H9 (cell line): ENCODE measurements around the gene RPGRIP1L. TPM values are rescaled to one million over a fixed set of nuclear protein-coding genes. Genes with fewer than 3 reads are reported as not detected.

Experiments
- DNase-seq: peaks from one replicate; pipeline ENCODE4 v3.0.0-alpha.2; 2017
- H2AFZ ChIP-seq: one replicate; pipeline ENCODE4 v1.6.1; 2013; ENCODE audit warnings: mild to moderate bottlenecking, low read length, control low read depth, moderate library complexity
- H2AK5ac ChIP-seq: 2 replicates; pipeline ENCODE4 v1.6.1; 2013; ENCODE audit warnings: low read length, control low read depth, mixed read lengths; ENCODE audit not compliant: insufficient read length
- H2BK120ac ChIP-seq: one replicate; pipeline ENCODE4 v1.6.1; 2013; ENCODE audit warnings: low read depth, mild to moderate bottlenecking, low read length, control low read depth, inconsistent platforms; ENCODE audit not compliant: poor library complexity, severe bottlenecking
- H2BK12ac ChIP-seq: 2 replicates; pipeline ENCODE4 v1.6.1; 2013; ENCODE audit warnings: low read length, control low read depth, mixed read lengths, low read depth; ENCODE audit not compliant: insufficient read length
- H2BK15ac ChIP-seq: 2 replicates; pipeline ENCODE4 v1.6.1; 2013; ENCODE audit warnings: low read depth, low read length, control low read depth
- H2BK20ac ChIP-seq: one replicate; pipeline ENCODE4 v1.6.1; 2013; ENCODE audit warnings: low read depth, mild to moderate bottlenecking, low read length, control low read depth, inconsistent platforms; ENCODE audit not compliant: poor library complexity, severe bottlenecking
- H2BK5ac ChIP-seq: 2 replicates; pipeline ENCODE4 v1.6.1; 2013; ENCODE audit warnings: low read length, control low read depth, mixed read lengths; ENCODE audit not compliant: insufficient read length
- H3K14ac ChIP-seq: 2 replicates; pipeline ENCODE4 v1.6.1; 2013; ENCODE audit warnings: low read length, control low read depth; ENCODE audit not compliant: insufficient read depth
- H3K18ac ChIP-seq: 2 replicates; pipeline ENCODE4 v1.6.1; 2013; ENCODE audit warnings: low read depth, mild to moderate bottlenecking, mixed read lengths, low read length, control low read depth; ENCODE audit not compliant: insufficient read length
- H3K23ac ChIP-seq: 2 replicates; pipeline ENCODE4 v1.6.1; 2013; ENCODE audit warnings: low read length, control low read depth, mixed read lengths, low read depth; ENCODE audit not compliant: insufficient read length
- H3K23me2 ChIP-seq: 2 replicates; pipeline ENCODE4 v1.6.1; 2013; ENCODE audit warnings: low read depth, mild to moderate bottlenecking, mixed read lengths, low read length, control low read depth; ENCODE audit not compliant: insufficient read length, poor library complexity, severe bottlenecking
- H3K27ac ChIP-seq: 2 replicates; pipeline ENCODE4 v1.5.1; 2013; ENCODE audit warnings: low read length, control low read depth, mixed read lengths, low read depth; ENCODE audit not compliant: insufficient read length
- H3K27me3 ChIP-seq: 2 replicates; pipeline ENCODE4 v1.6.1; 2013; ENCODE audit warnings: low read length, control low read depth, inconsistent platforms; ENCODE audit not compliant: insufficient read depth
- H3K4ac ChIP-seq: 2 replicates; pipeline ENCODE4 v1.6.1; 2013; ENCODE audit warnings: low read depth, mild to moderate bottlenecking, control low read depth, inconsistent platforms, low read length, moderate library complexity
- H3K4me1 ChIP-seq: 2 replicates; pipeline ENCODE4 v1.6.1; 2013; ENCODE audit warnings: low read length, control low read depth, inconsistent platforms; ENCODE audit not compliant: insufficient read depth
- H3K4me2 ChIP-seq: 2 replicates; pipeline ENCODE4 v1.6.1; 2013; ENCODE audit warnings: low read length, control low read depth, mixed read lengths; ENCODE audit not compliant: insufficient read length, insufficient read depth
- H3K56ac ChIP-seq: 2 replicates; pipeline ENCODE4 v1.6.1; 2013; ENCODE audit warnings: low read depth, mild to moderate bottlenecking, mixed read lengths, low read length, control low read depth; ENCODE audit not compliant: insufficient read length
- H3K79me1 ChIP-seq: 2 replicates; pipeline ENCODE4 v1.6.1; 2013; ENCODE audit warnings: low read depth, mild to moderate bottlenecking, moderate library complexity, low read length, control low read depth, inconsistent platforms; ENCODE audit not compliant: insufficient read depth, poor library complexity, severe bottlenecking
- H3K79me2 ChIP-seq: 2 replicates; pipeline ENCODE4 v1.6.1; 2013; ENCODE audit warnings: low read length, control low read depth, inconsistent platforms; ENCODE audit not compliant: insufficient read depth
- H3K9ac ChIP-seq: 2 replicates; pipeline ENCODE4 v1.6.1; 2013; ENCODE audit warnings: low read length, control low read depth, mixed read lengths; ENCODE audit not compliant: insufficient read length; ENCODE audit errors: extremely low read depth
- H3K9me3 ChIP-seq: one replicate; pipeline ENCODE4 v1.6.1; 2013; ENCODE audit warnings: low read depth, low read length, inconsistent platforms; ENCODE audit not compliant: control insufficient read depth
- H3T11ph ChIP-seq: one replicate; pipeline ENCODE4 v1.6.1; 2013; ENCODE audit warnings: mild to moderate bottlenecking, low read length, control low read depth, inconsistent platforms
- H4K20me1 ChIP-seq: one replicate; pipeline ENCODE4 v1.6.1; 2013; ENCODE audit not compliant: control insufficient read depth, insufficient read length, insufficient read depth
- H4K5ac ChIP-seq: 2 replicates; pipeline ENCODE4 v1.6.1; 2013; ENCODE audit warnings: low read depth, mild to moderate bottlenecking, mixed read lengths, low read length, control low read depth; ENCODE audit not compliant: insufficient read length
- H4K8ac ChIP-seq: replicated peaks from 2 replicates; pipeline ENCODE4 v1.6.1; 2013; ENCODE audit warnings: low read length, control low read depth, mixed read lengths, low read depth; ENCODE audit not compliant: insufficient read length
- H4K91ac ChIP-seq: 2 replicates; pipeline ENCODE4 v1.6.1; 2013; ENCODE audit warnings: low read depth, mild to moderate bottlenecking, moderate library complexity, mixed read lengths, low read length, control low read depth; ENCODE audit not compliant: insufficient read length
- H3K27ac Mint-ChIP-seq, 3 experiments: 2 replicates in 2 of 3; 3 replicates in 1 of 3; pipeline ENCODE4 v1.8.0; 2020 to 2021; ENCODE audit warnings: mixed read lengths in 3 of 3, mild to moderate bottlenecking in 1 of 3, moderate library complexity in 1 of 3
- H3K27me3 Mint-ChIP-seq: 2 replicates; pipeline ENCODE4 v1.8.0; 2021; ENCODE audit warnings: low read depth, mild to moderate bottlenecking, moderate library complexity, mixed read lengths
- H3K36me3 Mint-ChIP-seq, 3 experiments: 2 replicates in 2 of 3; 3 replicates in 1 of 3; pipeline ENCODE4 v1.8.0; 2020 to 2021; ENCODE audit warnings: low read depth in 3 of 3, mixed read lengths in 3 of 3; ENCODE audit not compliant: insufficient read depth in 1 of 3
- H3K4me1 Mint-ChIP-seq, 2 experiments: 2 replicates each; pipeline ENCODE4 v1.8.0; 2020; ENCODE audit warnings: mixed read lengths in 2 of 2
- H3K4me3 Mint-ChIP-seq, 2 experiments: 2 replicates in 1 of 2; 3 replicates in 1 of 2; pipeline ENCODE4 v1.8.0; 2020 to 2021; ENCODE audit warnings: mild to moderate bottlenecking in 2 of 2, mixed read lengths in 2 of 2, moderate library complexity in 1 of 2
- H3K9me3 Mint-ChIP-seq, 2 experiments: 2 replicates in 1 of 2; 3 replicates in 1 of 2; pipeline ENCODE4 v1.8.0; 2020; ENCODE audit warnings: mild to moderate bottlenecking in 2 of 2, mixed read lengths in 2 of 2, moderate library complexity in 1 of 2
- WGBS: extraction: QIAGEN DNeasy Blood & Tissue Kit; methylation state at CpG from one replicate; pipeline ENCODE4 v1.1.7; 2013; ENCODE audit warnings: missing lambda C conversion rate, low lambda C conversion rate, mixed read lengths; ENCODE audit not compliant: insufficient read length; ENCODE audit errors: extremely low coverage; 5-methylcytosine and 5-hydroxymethylcytosine counted together
- total RNA-seq: library from RNA; stranded (reverse); gene quantifications from 2 replicates; pipeline ENCODE4 v1.2.1, GENCODE V29; 2021
- TF ChIP-seq, protein P1 (sequence below): fragments of 200-600 bp; sonication (generic); conservative IDR thresholded peaks from 3 replicates; pipeline ENCODE4 v1.8.0; 2021; ENCODE audit warnings: antibody characterized with exemption, mild to moderate bottlenecking

The RPGRIP1L gene
- total RNA-seq, 1 experiment from 2014 or later, result 11.7 TPM

DNA sequence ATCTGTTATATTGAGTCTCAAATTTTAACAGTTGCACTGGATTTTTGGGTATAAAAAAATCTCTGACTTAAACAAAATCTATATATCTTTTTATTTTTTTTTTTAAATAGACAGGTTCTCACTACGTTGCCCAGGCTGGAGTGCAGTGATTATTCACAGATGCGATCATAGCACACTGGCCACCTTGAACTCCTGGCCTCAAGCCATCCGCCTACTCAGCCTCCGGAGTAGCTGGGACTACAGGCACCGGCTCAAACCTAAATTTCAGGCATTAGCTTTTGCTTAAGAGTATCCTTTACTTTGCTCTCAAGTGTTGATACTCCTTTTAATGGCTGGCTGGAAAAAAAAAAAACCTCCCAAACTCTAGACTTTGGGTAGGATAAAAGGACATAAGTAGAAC, 61.6 kb downstream of the RPGRIP1L start:
- H3K18ac ChIP-seq, result no peak overlapping the region
- no peak overlapping the region for H3K56ac ChIP-seq
- Mint-ChIP-seq H3K4me1 (peaks cover 11% of the 10 kb centered on the region in 2 experiments), H3K27me3 (no peaks in the 10 kb centered on the region), H3K27ac (no peak overlapping the region), H3K36me3 (peaks cover 9 to 25% (median 9%) of the 10 kb centered on the region in 3 experiments), H3K4me3 (no peak overlapping the region), H3K9me3 (no peaks in the 10 kb centered on the region; a peak in 3 of 5 replicates)
- no peak overlapping the region for H2AK5ac ChIP-seq
- no peak overlapping the region for H2BK15ac ChIP-seq
- H3K27ac ChIP-seq, result no peak overlapping the region
- H3K9me3 ChIP-seq, result no peaks in the 10 kb centered on the region
- no peaks in the 10 kb centered on the region for H3K79me2 ChIP-seq
- no peaks in the 10 kb centered on the region for H3K79me1 ChIP-seq
- H2BK20ac ChIP-seq, result no peak overlapping the region
- no peaks in the 10 kb centered on the region for H3K27me3 ChIP-seq
- no peak overlapping the region for H4K5ac ChIP-seq
- H4K20me1 ChIP-seq, result no peaks in the 10 kb centered on the region
- no peak overlapping the region for H3K23ac ChIP-seq
- H4K91ac ChIP-seq, result no peak overlapping the region
- no peak overlapping the region for H2BK5ac ChIP-seq
- no peak overlapping the region for H3K9ac ChIP-seq
- no CpG with 5 or more reads among the region's 5 CpGs for WGBS
- H2BK12ac ChIP-seq, result no peak overlapping the region
- TF ChIP-seq, protein P1, sequence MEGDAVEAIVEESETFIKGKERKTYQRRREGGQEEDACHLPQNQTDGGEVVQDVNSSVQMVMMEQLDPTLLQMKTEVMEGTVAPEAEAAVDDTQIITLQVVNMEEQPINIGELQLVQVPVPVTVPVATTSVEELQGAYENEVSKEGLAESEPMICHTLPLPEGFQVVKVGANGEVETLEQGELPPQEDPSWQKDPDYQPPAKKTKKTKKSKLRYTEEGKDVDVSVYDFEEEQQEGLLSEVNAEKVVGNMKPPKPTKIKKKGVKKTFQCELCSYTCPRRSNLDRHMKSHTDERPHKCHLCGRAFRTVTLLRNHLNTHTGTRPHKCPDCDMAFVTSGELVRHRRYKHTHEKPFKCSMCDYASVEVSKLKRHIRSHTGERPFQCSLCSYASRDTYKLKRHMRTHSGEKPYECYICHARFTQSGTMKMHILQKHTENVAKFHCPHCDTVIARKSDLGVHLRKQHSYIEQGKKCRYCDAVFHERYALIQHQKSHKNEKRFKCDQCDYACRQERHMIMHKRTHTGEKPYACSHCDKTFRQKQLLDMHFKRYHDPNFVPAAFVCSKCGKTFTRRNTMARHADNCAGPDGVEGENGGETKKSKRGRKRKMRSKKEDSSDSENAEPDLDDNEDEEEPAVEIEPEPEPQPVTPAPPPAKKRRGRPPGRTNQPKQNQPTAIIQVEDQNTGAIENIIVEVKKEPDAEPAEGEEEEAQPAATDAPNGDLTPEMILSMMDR, result no peak
- H4K8ac ChIP-seq, result no peak overlapping the region
- H3K23me2 ChIP-seq, result no peaks in the 10 kb centered on the region
- H3K4me1 ChIP-seq, result no peaks in the 10 kb centered on the region; the same call in 1 of the 2 replicates
- no peak overlapping the region for H2BK120ac ChIP-seq
- no peak overlapping the region for H3T11ph ChIP-seq
- H3K4ac ChIP-seq, result no peak overlapping the region
- H2AFZ ChIP-seq, result no peak overlapping the region
- no peak overlapping the region for H3K14ac ChIP-seq
- DNase-seq, result no peak
- no peak overlapping the region for H3K4me2 ChIP-seq
